ENCODE measurements around the gene CA12.

- TF ChIP-seq GATA2 (IDR thresholded peaks at IDR 0.05; ENCODE audit: low read depth, low read length) (no peak), GATA3 (IDR thresholded peaks at IDR 0.05; ENCODE audit: low read depth, low read length) (no peak)
These were observed 104.4 kb downstream of the CA12 start, which contains the start of gene APH1B for GRCh38 chr15:63277038-63277892.

All from SH-SY5Y (cell line).